ENCODE data around the gene RTL1.

The RTL1 gene

DNA sequence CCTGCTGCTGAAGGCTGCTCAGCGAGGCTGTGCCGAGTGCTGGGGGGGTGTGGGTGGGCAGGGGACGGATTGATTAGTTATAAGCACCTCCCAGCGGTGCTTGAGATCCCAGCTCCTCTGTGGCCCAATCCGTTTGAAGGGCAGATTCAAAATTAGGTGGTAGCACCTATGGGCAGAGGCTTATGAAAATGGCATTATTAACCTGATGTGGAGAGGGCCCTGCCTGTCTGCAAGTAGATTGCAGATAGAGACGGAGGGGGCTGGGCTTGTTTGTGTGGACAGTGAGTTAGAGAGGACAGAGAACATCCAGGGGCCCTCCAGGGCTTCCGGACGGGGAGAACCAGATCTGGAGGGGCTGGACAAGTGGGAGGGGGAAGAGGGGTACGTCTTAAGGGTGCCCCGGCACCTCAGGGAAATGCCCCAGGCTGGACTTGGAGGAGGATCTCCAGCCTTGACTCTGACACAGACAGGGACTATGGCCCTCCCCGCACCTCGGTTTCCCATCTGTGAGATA lies at the start of gene RTL1:
Gene RTL1 (minus strand): TSS at position 51 of the 514 bp plus-strand sequence. CDS start 18,934 bp downstream, outside the sequence.
- DNase-seq (ENCODE audit: insufficient read length, low spot score) (no peak), FAIRE-seq (no peak)
- TF ChIP-seq, protein P1, sequence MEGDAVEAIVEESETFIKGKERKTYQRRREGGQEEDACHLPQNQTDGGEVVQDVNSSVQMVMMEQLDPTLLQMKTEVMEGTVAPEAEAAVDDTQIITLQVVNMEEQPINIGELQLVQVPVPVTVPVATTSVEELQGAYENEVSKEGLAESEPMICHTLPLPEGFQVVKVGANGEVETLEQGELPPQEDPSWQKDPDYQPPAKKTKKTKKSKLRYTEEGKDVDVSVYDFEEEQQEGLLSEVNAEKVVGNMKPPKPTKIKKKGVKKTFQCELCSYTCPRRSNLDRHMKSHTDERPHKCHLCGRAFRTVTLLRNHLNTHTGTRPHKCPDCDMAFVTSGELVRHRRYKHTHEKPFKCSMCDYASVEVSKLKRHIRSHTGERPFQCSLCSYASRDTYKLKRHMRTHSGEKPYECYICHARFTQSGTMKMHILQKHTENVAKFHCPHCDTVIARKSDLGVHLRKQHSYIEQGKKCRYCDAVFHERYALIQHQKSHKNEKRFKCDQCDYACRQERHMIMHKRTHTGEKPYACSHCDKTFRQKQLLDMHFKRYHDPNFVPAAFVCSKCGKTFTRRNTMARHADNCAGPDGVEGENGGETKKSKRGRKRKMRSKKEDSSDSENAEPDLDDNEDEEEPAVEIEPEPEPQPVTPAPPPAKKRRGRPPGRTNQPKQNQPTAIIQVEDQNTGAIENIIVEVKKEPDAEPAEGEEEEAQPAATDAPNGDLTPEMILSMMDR (IDR thresholded peaks at IDR 0.05; ENCODE audit: insufficient read depth, missing control alignments) = no peak

DNA sequence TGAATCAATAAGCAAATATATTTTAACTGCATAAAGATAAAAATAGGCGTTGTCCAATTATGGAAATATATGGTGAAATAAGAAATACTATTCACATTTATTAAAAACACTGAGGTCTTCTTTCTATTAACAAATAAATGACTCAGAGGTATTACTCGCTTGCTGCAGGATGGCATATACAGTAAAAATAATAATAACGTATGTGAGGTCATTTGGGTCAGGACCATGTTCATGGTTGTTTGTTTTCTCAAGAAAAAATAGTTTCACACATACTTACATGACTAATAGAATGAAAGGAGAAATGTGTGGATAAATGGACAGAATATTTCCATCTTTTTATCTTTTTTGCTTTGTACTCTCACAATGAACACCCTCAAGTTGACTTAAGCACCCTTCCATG lies 46.5 kb upstream of the RTL1 start:
- TF ChIP-seq, protein P1 (IDR thresholded peaks at IDR 0.05; ENCODE audit: insufficient read depth, missing control alignments) = no peak
- DNase-seq (ENCODE audit: insufficient read length, low spot score) (no peak), FAIRE-seq (no peak)

DNA sequence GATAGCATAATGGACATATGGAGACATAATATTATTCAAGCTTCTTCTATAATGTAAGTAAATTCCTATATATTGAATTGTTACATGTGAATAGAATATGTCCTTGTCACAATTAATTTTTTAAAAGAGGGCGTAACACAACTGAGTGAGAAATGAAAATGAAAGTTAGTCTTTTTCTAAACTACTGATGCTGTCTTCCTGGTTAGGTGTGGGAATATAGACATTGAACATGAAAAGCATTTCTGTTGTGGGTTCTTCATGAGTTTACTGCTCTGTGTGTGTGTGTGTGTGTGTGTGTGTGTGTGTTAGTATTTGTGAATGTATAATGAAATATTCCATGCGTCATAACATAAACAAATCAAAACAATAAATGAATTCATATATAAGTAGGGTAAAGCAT lies 40.5 kb upstream of the RTL1 start:
- FAIRE-seq (no peak), DNase-seq (ENCODE audit: insufficient read length, low spot score) (no peak)
- TF ChIP-seq, protein P1 (IDR thresholded peaks at IDR 0.05; ENCODE audit: insufficient read depth, missing control alignments) = no peak

DNA sequence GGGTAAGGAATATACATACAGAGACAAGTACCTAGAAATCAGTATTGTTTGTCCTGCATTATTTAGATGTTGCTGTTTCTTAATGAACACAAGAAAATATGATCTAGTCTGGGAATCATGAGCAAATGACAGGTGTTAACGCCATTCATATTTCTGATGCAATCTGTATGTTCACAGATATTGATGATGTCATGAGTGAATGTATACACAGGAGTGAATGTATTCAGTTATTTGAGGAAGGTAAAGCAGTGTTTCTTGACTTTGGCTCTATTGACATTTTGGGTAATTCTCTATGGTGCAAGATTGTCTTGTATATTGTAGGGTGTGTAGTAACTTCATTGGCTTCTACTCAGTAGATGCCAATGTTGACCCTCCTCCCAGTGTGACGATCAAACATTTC lies 26.7 kb upstream of the RTL1 start:
- TF ChIP-seq, protein P1 (IDR thresholded peaks at IDR 0.05; ENCODE audit: insufficient read depth, missing control alignments) = no peak
- DNase-seq (ENCODE audit: insufficient read length, low spot score) (no peak), FAIRE-seq (no peak)

DNA sequence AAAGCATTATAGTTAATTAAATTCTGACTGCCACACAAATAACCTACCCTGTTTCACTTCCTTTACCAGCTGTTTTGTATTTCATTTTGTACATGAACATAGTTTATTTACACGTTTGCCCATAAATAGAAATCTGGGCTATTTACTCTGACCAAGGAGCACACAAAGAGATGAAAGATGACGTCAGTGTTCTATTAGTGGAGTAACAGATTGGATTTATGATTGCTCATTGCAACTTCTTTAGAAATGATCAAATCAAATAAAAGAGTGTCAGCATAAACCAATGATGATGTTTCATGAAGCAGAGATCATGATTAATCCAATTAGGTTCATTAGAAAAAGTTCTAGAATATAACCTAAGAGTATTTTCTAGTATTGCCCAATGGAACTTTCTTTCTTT lies 12.0 kb upstream of the RTL1 start:
- no peak for DNase-seq (ENCODE audit: insufficient read length, low spot score)
- TF ChIP-seq, protein P1 (IDR thresholded peaks at IDR 0.05; ENCODE audit: insufficient read depth, missing control alignments) = no peak
- FAIRE-seq = no peak

DNA sequence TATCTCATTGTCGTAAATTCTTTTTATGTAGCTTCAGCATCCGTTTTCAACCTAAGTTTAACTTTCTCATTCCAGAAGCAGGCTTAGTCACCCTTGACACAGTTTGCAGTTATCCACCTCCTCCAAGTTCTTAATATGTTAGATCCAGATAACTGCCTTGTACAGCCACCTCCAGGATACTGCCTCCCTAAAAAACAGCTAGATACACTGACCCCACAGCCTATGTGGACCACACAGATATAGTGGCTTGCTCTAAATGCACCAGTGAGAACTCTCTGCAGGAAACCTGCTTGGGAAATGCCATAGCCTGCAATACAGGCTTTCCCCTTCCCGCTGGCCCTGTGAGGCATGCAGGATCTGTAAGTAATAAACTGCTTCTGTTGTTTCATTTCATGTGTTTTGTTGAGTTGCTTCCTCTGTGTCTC lies 11.1 kb upstream of the RTL1 start:
- DNase-seq (ENCODE audit: insufficient read length, low spot score) (no peak), FAIRE-seq (no peak)
- TF ChIP-seq, protein P1 (IDR thresholded peaks at IDR 0.05; ENCODE audit: insufficient read depth, missing control alignments) = no peak

DNA sequence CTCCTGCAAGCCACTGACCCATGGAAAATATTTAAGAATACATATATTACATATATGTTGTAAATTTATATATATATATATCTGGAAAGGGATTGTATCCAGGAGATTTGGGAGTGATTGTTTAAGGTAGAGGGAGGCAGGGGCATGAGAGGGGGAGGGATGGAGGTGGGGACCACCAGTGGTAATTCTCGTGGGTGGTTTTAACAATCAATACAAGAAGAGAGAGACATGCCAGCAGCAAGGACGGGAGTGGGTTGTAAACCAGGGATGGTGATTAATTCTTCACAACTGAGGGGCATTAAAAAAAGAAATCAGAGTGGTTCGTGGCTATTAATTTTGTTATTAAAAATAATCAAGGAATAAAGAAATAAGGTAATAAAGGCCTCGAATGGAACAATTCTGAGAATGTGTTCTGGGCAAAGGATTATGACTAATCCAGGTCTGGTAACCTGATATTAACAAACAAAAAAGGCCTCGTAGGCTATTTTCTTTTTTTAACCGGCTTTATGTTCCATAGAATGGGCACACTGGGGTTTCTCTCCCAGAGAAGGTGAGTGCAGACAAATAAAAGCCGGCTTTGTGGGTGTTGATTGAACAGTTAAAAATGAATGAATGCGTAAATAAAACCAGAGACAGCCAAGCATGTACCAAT lies 8.3 kb upstream of the RTL1 start:
- TF ChIP-seq, protein P1 (IDR thresholded peaks at IDR 0.05; ENCODE audit: insufficient read depth, missing control alignments) = no peak
- no peak for FAIRE-seq
- no peak for DNase-seq (ENCODE audit: insufficient read length, low spot score)

Data from D721Med (cell line).